HepG2 (cell line): ENCODE measurements around the gene MOB4. TPM values are rescaled to one million over a fixed set of nuclear protein-coding genes. Genes with fewer than 3 reads are reported as not detected.

Experiments used
- ATAC-seq: fragments of 200-7000 bp; cut with Tn5 transposase; 3 replicates; pipeline ENCODE4 v1.9.1; 2020; ENCODE audit warnings: mild to moderate bottlenecking, moderate library complexity
- BruUV-seq: library from RNA; stranded (reverse); fragments of 400-500 nt; replicated peaks from 2 replicates; lab custom pipeline; 2021; lab: Mats Ljungman, UMichigan
- CTCF ChIA-PET: fragments of 300-600 bp; formaldehyde crosslinking; extraction: SDS; loops from one replicate; lab custom pipeline; 2021; ENCODE audit warnings: low total read pairs, inconsistent platforms, low intra/inter-chr PET ratio; lab: Yijun Ruan, JAX
- POLR2A ChIA-PET: fragments of 350-600 bp; sonication (Branson Sonifier 250); formaldehyde crosslinking; loops from one replicate; lab custom pipeline; 2020; ENCODE audit warnings: antibody characterized with exemption, inconsistent platforms; lab: Yijun Ruan, JAX
- DNase-seq: peaks from one replicate; pipeline ENCODE4 v3.0.0-alpha.2; 2015; ENCODE audit warnings: low spot score
- FAIRE-seq: peaks from 3 replicates; lab custom pipeline; 2011; peaks lifted over from hg19 to GRCh38; lab: Jason Lieb, UNC
- H2AFZ ChIP-seq: one replicate; pipeline ENCODE4 v1.6.1; 2011; ENCODE audit warnings: low read length, inconsistent platforms
- H3K27ac ChIP-seq: fragments of 300-600 bp; 3 replicates; pipeline ENCODE4 v1.8.0; 2011; ENCODE audit warnings: mixed run types, mild to moderate bottlenecking, mixed read lengths, low read length, inconsistent platforms; ENCODE audit not compliant: insufficient read depth; ENCODE audit errors: extremely low read length
- H3K27me3 ChIP-seq, 2 experiments: fragments of 200-600 bp in 1 of 2; 2 replicates in 1 of 2; 3 replicates in 1 of 2; pipeline versions ENCODE4 v1.6.0 to v1.8.0; 2011; ENCODE audit warnings: low read length in 2 of 2, mild to moderate bottlenecking in 2 of 2, moderate library complexity in 2 of 2, inconsistent platforms in 1 of 2; ENCODE audit not compliant: insufficient read depth in 2 of 2, control insufficient read depth in 1 of 2
- H3K36me3 ChIP-seq, 2 experiments: fragments of 200-600 bp in 1 of 2; replicated peaks in 1 of 2; 2 replicates in 1 of 2; 3 replicates in 1 of 2; pipeline versions ENCODE4 v1.5.1 to v1.8.0; 2011; ENCODE audit warnings: low read length in 2 of 2, inconsistent platforms in 1 of 2; ENCODE audit not compliant: insufficient read depth in 2 of 2, control insufficient read depth in 1 of 2
- H3K4me1 ChIP-seq: 2 replicates; pipeline ENCODE4 v1.5.1; 2012; ENCODE audit warnings: low read length, inconsistent platforms; ENCODE audit not compliant: insufficient read depth
- H3K4me2 ChIP-seq: 2 replicates; pipeline ENCODE4 v1.6.0; 2011; ENCODE audit warnings: low read depth, low read length, inconsistent platforms
- H3K4me3 ChIP-seq, 3 experiments: fragments of 200-600 bp in 1 of 3; sonication (generic), shearing (Covaris generic) in 1 of 3; replicated peaks in 1 of 3; 2 replicates each; pipeline ENCODE4 v1.5.1; 2011 to 2016; ENCODE audit warnings: low read length in 3 of 3, inconsistent platforms in 2 of 3, low read depth in 2 of 3, mild to moderate bottlenecking in 2 of 3, control low read depth in 1 of 3, mixed read lengths in 1 of 3; ENCODE audit not compliant: insufficient read depth in 1 of 3
- H3K79me2 ChIP-seq: one replicate; pipeline ENCODE4 v1.6.1; 2011; ENCODE audit warnings: low read length, inconsistent platforms; ENCODE audit not compliant: insufficient read depth
- H3K9ac ChIP-seq: 2 replicates; pipeline ENCODE4 v1.6.0; 2011; ENCODE audit warnings: mild to moderate bottlenecking, low read depth, low read length, inconsistent platforms; ENCODE audit not compliant: insufficient read depth
- H3K9me3 ChIP-seq: 2 replicates; pipeline ENCODE4 v1.5.1; 2012; ENCODE audit warnings: mild to moderate bottlenecking, low read length
- H4K20me1 ChIP-seq: 2 replicates; pipeline ENCODE4 v1.6.0; 2011; ENCODE audit warnings: inconsistent platforms, mild to moderate bottlenecking, low read length, moderate library complexity; ENCODE audit not compliant: insufficient read depth
- DR1 ChIP-seq: sonication (generic); formaldehyde crosslinking; IDR thresholded peaks from 2 replicates; pipeline ENCODE4 v1.8.0; 2021; ENCODE audit warnings: mild to moderate bottlenecking, missing genetic modification reagents, inconsistent platforms
- MEIS1 ChIP-seq: sonication (generic); formaldehyde crosslinking; IDR thresholded peaks from 2 replicates; pipeline ENCODE4 v1.9.0; 2021; ENCODE audit warnings: mild to moderate bottlenecking, missing genetic modification reagents, moderate library complexity, borderline replicate concordance
- POLR2A ChIP-seq, 2 experiments: IDR thresholded peaks; 2 replicates each; pipeline ENCODE4 v1.6.1; 2011; ENCODE audit warnings: low read depth in 2 of 2, low read length in 2 of 2, mild to moderate bottlenecking in 1 of 2, moderate library complexity in 1 of 2; ENCODE audit not compliant: insufficient read depth in 1 of 2
- POLR2G ChIP-seq: fragments of 200-400 bp; formaldehyde crosslinking; IDR thresholded peaks from 2 replicates; pipeline ENCODE4 v1.6.1; 2018; ENCODE audit warnings: mild to moderate bottlenecking, low read depth, low read length, moderate library complexity
- RBM22 ChIP-seq: fragments of 200-400 bp; formaldehyde crosslinking; optimal IDR thresholded peaks from 2 replicates; pipeline ENCODE3; 2017; ENCODE audit warnings: mild to moderate bottlenecking, low read length, moderate library complexity
- THYN1 ChIP-seq: sonication (generic); formaldehyde crosslinking; IDR thresholded peaks from 2 replicates; pipeline ENCODE4 v1.8.1; 2023; ENCODE audit warnings: low read depth, mild to moderate bottlenecking, moderate library complexity, missing genetic modification reagents, borderline replicate concordance
- ZIK1 ChIP-seq: sonication (generic); formaldehyde crosslinking; IDR thresholded peaks from 2 replicates; pipeline ENCODE4 v1.5.0; 2020; ENCODE audit warnings: mild to moderate bottlenecking, low read depth, missing genetic modification reagents, borderline replicate concordance
- ZNF34 ChIP-seq: sonication (generic); formaldehyde crosslinking; IDR thresholded peaks from 2 replicates; pipeline ENCODE4 v1.4.0; 2020; ENCODE audit warnings: mild to moderate bottlenecking, missing genetic modification reagents, borderline replicate concordance
- ZNF382 ChIP-seq: sonication (generic); formaldehyde crosslinking; IDR thresholded peaks from 2 replicates; pipeline ENCODE4 v1.5.0; 2020; ENCODE audit warnings: missing genetic modification reagents, mild to moderate bottlenecking, borderline replicate concordance
- ZNF724P ChIP-seq: sonication (generic); formaldehyde crosslinking; IDR thresholded peaks from 2 replicates; pipeline ENCODE4 v1.8.0; 2022; ENCODE audit warnings: missing genetic modification reagents, borderline replicate concordance
- WGBS: methylation state at CpG from one replicate; pipeline ENCODE4 v1.1.6; 2017; ENCODE audit warnings: low lambda C conversion rate; 5-methylcytosine and 5-hydroxymethylcytosine counted together
- in situ Hi-C: cut with HindIII; loops from 2 replicates; pipeline ENCODE4 v1.10.0; 2017; ENCODE audit warnings: low pct_unique_long_range_greater_than_20kb; ENCODE audit not compliant: extremely low pct_ligation_motif_present
- intact Hi-C: fragments of 100-400 bp; cut with micrococcal nuclease; formaldehyde crosslinking; loops from one replicate; pipeline ENCODE4 v1.10.0; 2022; ENCODE audit not compliant: unreplicated experiment
- polyA plus RNA-seq, 8 experiments: library from polyadenylated mRNA; depleted of rRNA in 3 of 8; stranded (reverse) in 7 of 8; unstranded in 1 of 8; fragments of >200 nt; fragmentation: Illumina TruSeq in 4 of 8; extraction: Trizol in 4 of 8; gene quantifications; 2 replicates each; pipeline versions ENCODE4 v1.2.1 to v1.2.3, GENCODE V29; 2011 to 2016; ENCODE audit warnings: low read depth in 4 of 8, missing spikeins in 1 of 8, mixed read lengths in 1 of 8; ENCODE audit not compliant: insufficient read depth in 1 of 8
- total RNA-seq, 5 experiments: library from RNA; depleted of rRNA; stranded (reverse); fragments of >200 nt; fragmentation: Illumina TruSeq; extraction: Trizol; gene quantifications; 2 replicates each; pipeline ENCODE4 v1.2.3, GENCODE V29; 2016; ENCODE audit warnings: low read depth in 1 of 5
- TF ChIP-seq, protein P1 (sequence below): sonication (generic); formaldehyde crosslinking; IDR thresholded peaks from 2 replicates; pipeline ENCODE4 v1.8.0; 2022; ENCODE audit warnings: mild to moderate bottlenecking, missing genetic modification reagents; ENCODE audit not compliant: insufficient replicate concordance

MOB4 gene
- total and polyA plus RNA-seq, 2 of the 13 experiments (the other 11 are each of a cell fraction or from before 2014, with no cell fraction given): 35.7 to 38.6 TPM

DNA sequence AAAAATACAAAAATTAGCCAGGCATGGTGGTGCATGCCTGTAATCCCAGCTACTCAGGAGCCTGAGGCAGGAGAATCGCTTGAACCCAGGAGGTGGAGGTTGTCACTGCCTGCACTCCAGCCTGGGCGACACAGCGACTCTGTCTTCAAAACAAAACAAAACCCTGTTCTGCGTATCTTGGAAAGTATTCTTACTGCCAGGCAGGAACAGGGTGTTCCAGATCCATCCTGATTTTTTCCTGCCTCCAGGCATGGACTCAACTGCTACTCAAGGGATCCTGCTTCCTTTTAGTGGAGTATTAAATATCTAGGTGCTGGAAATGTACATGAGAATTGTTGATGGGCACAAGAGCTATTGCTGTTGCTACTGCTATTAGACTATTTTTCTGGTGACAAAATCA, 28.5 kb upstream of the MOB4 start:
- Histone ChIP-seq H3K4me2 (no peak overlapping the region), H3K36me3 (peaks cover 20 to 55% of the 10 kb centered on the region in 2 experiments), H3K9ac (no peak overlapping the region), H4K20me1 (peaks cover 13% of the 10 kb centered on the region), H3K9me3 (peaks cover 13% of the 10 kb centered on the region), H3K27ac (no peak overlapping the region), H3K79me2 (peaks cover 21% of the 10 kb centered on the region), H3K4me3 (no peak overlapping the region), H2AFZ (no peak overlapping the region), H3K4me1 (peaks cover 37% of the 10 kb centered on the region), H3K27me3 (no peaks in the 10 kb centered on the region)
- no peak for TF ChIP-seq DR1 (CRISPR knock-in tag)
- 0 out of 2 replicates have a peak, but pooled peaks have one; percentile 38 for TF ChIP-seq POLR2G
- no peak for TF ChIP-seq MEIS1 (CRISPR knock-in tag)
- 0 out of 4 replicates have a peak, but pooled peaks of 1 of the 2 experiments have one; percentile 22 for TF ChIP-seq POLR2A (IDR thresholded peaks at IDR 0.05; ENCODE audit: insufficient read depth in 1 of 2, low read depth in 2 of 2, low read length in 2 of 2)
- TF ChIP-seq ZNF724P (CRISPR knock-in tag): no peak
- TF ChIP-seq, protein P1, sequence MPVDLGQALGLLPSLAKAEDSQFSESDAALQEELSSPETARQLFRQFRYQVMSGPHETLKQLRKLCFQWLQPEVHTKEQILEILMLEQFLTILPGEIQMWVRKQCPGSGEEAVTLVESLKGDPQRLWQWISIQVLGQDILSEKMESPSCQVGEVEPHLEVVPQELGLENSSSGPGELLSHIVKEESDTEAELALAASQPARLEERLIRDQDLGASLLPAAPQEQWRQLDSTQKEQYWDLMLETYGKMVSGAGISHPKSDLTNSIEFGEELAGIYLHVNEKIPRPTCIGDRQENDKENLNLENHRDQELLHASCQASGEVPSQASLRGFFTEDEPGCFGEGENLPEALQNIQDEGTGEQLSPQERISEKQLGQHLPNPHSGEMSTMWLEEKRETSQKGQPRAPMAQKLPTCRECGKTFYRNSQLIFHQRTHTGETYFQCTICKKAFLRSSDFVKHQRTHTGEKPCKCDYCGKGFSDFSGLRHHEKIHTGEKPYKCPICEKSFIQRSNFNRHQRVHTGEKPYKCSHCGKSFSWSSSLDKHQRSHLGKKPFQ (CRISPR knock-in tag): no peak
- no peak for TF ChIP-seq THYN1 (CRISPR knock-in tag)
- TF ChIP-seq RBM22: peak; percentile 53
- no peak for TF ChIP-seq ZIK1
- TF ChIP-seq ZNF382 (CRISPR knock-in tag): no peak
- TF ChIP-seq ZNF34 (CRISPR knock-in tag): no peak
- ATAC-seq (no peak), DNase-seq (no peak), FAIRE-seq (no peak)
- WGBS: 100% methylated on average over 4 of the region's 4 CpGs
- ChIA-PET POLR2A (interaction anchor here (1.4 to 5.3 kb wide), 2 partner anchors 12 to 36 kb away, joined by 6 to 62 read pairs; partner anchors contain the start of genes HSPD1 and HSPE1), CTCF (no interaction called here)
- no TSS peak for BruUV-seq
- in situ Hi-C loops (loop anchor here (5.0 kb wide), 1 partner anchor 85 kb away; no protein-coding TSS in a partner anchor), intact Hi-C loops (no loop called here)
